NCI-H460 (cell line): Measurements from ENCODE around the gene RC3H1. TPM values are rescaled to one million over a fixed set of nuclear protein-coding genes. Genes with fewer than 3 reads are reported as not detected.
A peak's percentile ranks its signal among the peaks of the same experiment; 100 is the strongest.
"Not testable (repeated sequence)": the region's sequence is repeated elsewhere in the genome, so short reads cannot be mapped to it uniquely, and the experiment has no call there.

Source experiments
- DNase-seq: peaks from one replicate; pipeline ENCODE4 v3.0.0-alpha.2; 2016; ENCODE audit warnings: low read depth; ENCODE audit errors: extremely low read depth
- total RNA-seq: library from RNA; depleted of rRNA; stranded (reverse); fragments of >200 nt; shearing (Covaris generic); gene quantifications from 2 replicates; pipeline ENCODE4 v1.2.3, GENCODE V29; 2014

RC3H1 gene
- total RNA-seq, 1 experiment from 2014 or later, result 20.8 TPM

DNA sequence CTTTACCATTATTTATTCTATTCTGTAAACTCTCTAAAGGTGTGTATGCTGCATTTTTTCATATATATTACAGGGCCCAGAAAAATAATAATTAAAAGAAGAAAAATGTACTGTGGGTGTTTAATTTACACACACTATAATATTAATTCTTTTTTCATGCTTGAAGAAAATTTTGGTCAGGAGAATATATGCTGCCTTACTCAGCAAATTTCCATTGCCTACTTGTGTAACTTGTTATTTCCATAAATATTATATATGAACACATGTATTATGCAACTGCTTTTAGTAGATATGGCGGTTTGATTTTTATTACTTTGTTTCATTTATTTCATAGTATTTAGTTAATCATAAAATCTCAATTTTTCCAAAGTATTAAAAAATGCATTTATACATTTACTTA lies 58.7 kb downstream of the RC3H1 start:
- DNase-seq, result no peak

DNA sequence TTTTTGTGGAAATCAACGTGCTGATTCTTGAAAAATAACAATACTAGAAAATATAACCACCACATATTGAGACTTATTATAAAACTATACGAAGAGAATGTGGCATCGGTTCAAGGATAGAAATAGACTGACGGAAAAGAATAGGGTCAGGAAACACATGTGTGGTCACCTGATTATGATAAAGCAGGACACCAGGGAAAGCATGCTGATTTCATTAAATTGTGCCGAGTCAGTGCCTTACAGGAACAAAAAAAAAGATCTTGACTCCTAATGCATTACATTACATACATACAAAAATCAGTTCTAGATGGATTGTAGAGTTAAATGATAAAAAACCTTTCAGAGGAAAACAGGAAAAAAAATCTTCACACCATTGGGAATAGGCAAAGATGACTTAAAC lies 61.5 kb downstream of the RC3H1 start:
- DNase-seq, result no peak

DNA sequence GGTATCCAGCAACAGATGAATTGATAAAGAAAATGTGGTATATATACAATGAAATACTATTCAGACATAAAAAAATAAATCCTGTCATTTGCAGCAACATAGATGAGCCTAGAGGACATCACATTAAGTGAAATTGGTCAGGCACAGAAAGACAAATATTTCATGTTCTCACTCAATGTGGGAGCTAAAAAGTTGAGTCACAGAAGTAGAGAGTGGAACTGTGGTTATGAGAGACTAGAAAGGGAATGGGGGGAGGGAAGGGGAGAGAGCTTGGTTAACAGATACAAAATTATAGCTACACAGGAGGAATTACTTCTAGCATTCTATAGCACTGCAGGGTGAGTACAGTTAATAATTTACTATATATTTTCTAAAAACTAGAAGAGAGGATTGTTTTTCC lies 68.0 kb downstream of the RC3H1 start:
- no peak for DNase-seq

DNA sequence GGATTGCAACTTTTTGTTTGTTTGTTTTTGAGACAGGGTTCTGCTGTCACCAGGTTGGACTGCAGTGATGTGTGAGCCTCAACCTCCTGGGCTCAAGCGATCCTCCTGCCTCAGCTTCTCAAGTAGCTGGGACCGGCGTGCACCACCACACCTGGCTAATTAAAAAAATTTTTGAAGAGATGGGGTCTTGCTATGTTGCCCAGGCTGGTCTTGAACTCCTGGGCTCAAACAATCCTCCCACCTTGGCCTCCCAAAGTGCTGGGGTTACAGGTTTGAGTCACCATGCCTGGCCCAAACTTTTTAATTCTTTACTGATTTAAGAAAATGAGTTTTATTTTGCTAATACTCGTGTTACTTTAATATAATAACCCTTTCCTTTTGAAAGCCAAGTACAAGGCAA lies 73.6 kb downstream of the RC3H1 start:
- no peak for DNase-seq

DNA sequence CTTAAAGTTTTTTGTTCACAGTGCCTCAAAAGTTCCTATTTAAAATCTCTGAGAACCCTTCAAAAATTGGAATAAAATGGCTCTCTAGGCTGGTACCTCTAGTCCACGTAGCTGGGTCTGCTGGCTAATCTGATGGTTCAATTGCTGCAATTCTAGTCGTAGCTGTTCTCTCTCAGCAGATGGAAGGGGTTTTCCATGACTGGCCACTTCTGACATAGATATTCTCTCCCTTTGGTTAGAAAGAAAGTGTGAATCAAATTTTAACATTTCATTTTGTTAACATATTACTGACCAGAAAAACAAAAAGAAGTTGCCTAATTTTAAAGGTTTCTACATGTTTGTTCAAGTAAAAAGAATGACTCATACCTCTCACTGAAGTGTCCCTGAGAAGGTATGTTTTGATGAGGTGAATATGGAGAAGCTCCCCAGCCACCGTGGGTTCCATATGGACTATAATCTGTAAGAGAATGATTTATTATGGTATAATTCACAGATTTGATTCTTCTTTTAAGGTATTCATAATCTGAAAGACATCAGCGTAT lies 75.7 kb downstream of the RC3H1 start:
- no peak for DNase-seq

DNA sequence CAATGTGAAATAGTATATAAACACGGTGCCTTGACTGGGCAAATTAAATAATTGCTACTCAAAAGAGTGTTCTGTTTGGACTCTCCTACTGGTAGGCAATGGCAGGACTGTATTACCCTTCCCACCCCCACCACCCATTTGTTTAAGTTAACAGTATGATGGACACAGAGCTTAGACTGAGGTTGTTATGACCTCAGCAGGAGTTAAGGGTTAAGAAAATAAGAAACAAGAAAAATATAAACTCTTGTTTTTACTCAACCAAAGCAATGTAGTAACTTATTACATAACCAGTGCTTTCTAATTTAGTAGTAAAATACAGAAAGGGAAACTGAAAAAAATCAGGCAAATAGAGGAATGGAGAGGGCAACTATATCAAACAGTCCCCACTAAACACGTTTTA lies 85.1 kb downstream of the RC3H1 start:
- no peak for DNase-seq

DNA sequence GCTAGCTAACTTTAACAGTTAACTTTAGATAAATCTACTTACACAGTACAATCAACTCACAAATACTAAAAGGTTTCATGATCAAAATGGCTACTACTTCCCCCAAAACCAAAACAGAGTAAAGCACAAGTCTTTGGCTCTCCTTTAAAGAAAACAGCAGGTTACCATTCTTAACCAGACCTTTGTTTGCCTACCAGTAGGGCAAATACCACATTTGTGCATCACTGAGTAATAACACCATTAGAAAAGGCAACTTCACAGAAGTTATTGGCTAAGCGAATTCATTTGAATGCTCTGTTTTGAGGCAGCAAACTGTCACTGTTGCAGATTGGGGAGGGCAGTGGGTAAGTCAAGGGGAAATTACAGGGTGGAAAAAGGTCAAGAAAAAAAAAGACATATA lies 87.7 kb downstream of the RC3H1 start:
- DNase-seq, result no peak

DNA sequence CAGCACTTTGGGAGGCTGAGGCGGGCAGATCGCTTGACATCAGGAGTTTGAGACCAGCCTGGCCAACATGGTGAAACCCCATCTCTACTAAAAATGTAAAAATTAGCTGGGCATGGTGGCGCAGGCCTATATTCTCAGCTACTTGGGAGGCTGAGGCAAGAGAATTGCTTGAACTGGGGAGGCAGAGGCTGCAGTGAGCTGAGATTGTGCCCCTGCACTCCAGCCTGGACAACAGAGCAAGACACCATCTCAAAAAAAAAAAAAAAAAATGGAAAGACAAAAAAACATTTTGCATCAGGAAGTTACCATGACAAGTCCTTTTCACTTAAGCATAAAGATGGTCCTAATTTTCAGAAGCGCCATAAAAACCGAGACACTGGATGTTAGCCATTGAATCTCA lies 91.6 kb downstream of the RC3H1 start:
- DNase-seq, result not testable (repeated sequence)

DNA sequence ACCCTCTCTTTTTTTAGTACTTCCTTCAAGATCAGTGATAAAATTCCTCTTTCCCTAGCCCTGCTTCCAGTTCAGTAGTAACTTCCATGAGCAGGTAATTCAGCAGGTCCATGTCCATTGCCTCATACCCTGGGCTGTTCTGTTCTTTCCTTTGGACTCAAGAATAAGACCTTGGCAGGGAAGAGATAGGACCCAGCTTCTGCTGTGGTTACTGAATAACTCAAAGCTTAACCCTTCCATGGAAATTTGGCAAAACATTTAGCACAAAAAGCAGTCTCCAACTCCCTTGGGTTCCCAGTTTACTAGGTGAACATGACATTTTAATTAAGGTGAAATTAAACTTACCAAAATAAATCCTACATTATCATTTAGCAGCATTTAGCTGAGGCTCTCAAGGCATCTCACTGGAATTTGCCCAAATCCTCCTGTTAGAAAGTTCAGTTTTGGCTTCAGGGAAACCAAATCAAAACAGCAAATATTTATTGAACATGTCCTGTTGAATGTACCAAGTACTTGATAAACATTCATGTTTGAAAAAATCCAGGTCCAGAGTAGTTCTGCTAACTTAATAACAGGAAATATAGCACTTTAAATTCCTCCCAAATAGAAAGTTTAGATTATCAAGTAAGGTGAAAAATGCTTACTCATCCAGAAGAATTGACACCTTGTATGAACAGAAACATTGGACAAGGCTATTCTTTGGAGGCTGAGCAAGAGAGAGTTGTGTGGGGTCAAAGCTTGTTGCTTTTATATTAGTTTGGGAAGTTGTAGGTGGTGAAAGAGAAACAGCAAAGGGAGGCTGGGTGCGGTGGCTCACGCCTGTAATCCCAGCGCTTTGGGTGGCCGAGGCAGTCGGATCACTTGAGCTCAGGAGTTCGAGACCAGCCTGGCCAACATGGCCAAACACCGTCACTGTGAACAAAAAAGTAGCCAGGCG lies 96.6 kb downstream of the RC3H1 start:
- no peak for DNase-seq

DNA sequence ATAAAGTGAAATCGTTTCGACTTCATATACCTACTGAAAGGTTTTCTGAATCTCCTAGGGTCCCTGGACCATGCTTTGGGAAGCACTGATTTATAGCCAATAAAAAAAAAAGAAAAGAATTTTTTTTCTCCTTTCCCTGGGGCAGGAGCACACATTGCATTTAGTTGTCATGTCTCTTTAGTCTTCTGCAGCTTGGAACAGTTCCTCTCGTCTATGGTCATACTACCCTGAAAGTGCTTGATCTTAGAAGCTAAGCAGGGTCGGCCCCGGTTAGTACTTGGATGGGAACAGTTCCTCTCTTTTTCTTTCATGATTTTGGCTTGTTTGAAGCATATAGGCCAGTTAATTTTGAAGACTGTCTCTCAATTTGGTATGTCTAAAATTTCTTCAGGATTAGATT lies 101.3 kb downstream of the RC3H1 start:
- DNase-seq, result no peak

DNA sequence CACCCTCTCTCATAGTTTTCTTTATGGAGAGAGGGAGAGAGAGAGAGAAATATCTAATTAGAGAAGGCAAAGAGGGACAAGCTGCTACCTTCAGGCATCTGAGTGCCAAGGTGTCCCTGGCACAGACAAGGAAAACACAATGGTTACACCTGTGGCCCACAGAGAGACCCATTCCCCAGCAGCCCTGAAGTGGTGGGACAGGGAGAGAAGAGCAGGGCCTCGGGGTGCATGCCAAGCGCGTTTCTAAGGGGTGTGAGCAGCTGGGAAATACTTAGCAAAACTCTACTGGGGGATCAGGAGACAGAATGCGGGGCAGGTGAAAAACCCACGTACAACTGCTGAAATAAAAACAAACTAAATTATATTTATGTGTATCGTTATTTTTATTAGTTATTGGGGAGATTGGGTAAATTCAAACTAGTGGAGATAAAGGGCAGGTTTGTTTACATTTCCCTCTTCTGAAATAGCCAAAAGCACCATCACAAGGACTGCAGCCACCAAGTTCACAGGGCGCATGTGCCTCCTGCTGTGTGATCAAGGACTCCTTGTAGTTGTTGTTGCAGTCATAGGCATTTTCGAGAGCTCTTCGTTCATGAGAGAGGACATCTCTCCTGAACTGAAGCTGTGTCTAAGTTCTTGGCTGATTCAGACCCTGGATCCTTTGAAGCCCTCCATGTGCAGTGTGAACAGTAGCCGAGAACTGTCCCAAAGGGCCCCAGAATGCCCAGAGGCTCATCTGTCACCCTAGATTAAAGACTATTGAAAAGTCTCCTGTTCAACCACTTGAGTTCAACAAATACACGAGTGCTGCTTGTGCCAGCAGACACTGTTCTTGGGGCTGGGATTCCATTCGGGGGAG lies 104.3 kb downstream of the RC3H1 start:
- DNase-seq, result no peak

DNA sequence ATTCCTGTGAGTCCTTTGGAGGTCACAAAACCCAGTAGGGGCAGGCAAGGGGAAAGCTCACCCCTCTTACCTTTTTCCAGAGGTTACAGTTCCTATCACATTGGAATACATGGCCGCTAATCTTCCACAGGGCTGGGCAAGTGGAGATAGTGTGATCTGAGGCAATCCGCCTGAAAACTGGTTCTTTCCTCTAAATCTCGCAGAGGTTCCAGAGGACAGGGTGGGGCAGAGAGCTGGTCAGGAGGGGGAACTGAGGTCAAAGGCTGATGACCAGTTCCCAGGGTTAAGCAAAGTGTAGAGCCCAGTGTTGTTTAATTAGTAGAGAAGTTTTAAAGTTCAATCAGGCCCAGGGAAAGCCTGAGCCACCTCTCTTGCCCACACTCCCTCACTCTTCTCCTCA lies 105.0 kb downstream of the RC3H1 start, which contains the start of gene SERPINC1:
Gene SERPINC1, minus strand, starts transcription at position 179 of the 400 bp plus-strand sequence. Its CDS starts 68 bp downstream, at position 111.
- DNase-seq, result no peak

DNA sequence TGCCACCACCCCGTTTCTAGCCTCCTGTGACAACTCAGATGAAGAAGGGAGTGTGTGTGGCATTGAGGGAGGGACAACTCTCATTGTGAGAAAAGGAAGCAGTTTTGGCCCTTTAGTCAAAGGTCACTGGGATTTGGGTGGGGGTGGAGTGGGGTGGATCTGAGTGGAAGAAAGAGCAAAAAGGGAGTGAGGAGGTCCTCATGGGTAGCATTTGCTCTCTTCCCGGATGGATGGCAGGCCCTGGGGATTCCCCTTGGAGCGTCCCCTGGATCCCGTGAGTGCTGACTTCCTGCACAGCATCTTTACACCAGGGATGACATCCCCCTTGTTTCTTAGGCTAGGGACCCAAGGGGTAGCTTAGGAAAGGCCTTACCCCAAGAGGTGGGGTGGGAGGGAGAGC lies 105.5 kb downstream of the RC3H1 start:
- no peak for DNase-seq

DNA sequence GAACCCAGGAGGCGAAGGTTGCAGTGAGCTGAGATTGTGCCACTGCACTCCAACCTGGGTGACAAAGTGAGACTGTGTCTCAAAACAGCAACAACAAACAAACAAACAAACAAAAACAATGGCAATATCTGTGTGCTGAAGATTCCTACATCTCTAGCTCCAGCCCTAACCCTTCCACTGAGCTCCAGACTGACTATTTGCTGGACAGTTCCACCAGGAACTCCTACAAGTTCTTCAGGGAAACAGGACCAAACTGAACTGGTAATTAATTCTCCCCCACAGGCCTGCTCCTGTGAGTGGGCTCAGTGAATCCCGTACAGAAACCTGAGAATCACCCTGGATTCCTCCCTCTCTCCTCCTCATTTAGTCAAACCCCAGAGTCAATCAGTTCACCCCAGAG lies 106.6 kb downstream of the RC3H1 start:
- no peak for DNase-seq

DNA sequence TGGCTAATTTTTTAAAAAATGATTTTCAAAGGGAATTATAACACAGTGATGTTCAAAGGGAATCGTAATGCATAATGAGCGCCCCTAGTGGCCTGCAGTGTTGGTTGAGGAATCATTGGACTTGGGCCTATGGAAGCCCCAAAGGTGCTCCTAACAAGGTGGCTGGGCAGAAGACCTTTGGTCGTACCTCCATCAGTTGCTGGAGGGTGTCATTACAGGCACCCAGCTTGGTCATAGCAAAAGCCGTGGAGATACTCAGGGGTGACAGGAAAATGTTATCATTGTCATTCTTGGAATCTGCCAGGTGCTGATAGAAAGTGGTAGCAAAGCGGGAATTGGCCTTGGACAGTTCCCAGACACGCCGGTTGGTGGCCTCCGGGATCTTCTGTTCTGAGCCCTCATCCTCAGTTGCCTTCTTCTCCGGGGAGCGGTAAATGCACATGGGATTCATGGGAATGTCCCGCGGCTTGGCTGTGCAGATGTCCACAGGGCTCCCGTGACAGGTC lies 107.7 kb downstream of the RC3H1 start:
- DNase-seq, result peak; percentile 58

DNA sequence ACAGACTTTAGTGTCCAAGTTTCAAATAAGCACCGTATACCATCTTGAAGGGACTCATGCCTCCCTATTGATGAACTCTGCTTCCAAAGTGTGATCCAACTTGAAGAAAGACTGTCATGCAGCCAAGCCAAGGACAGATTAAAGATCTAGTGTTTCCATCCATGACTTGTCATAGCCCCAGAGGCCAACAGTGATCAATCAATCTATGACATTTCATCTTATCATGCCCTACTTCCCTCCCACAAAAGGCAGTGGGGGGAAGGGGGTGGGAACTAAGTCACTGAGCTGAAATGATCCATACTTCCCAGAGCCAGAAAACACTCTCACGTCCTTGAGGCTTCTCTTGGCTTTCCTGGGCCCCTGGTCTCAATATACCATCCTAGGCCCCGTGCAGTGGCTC lies 109.0 kb downstream of the RC3H1 start:
- no peak for DNase-seq

DNA sequence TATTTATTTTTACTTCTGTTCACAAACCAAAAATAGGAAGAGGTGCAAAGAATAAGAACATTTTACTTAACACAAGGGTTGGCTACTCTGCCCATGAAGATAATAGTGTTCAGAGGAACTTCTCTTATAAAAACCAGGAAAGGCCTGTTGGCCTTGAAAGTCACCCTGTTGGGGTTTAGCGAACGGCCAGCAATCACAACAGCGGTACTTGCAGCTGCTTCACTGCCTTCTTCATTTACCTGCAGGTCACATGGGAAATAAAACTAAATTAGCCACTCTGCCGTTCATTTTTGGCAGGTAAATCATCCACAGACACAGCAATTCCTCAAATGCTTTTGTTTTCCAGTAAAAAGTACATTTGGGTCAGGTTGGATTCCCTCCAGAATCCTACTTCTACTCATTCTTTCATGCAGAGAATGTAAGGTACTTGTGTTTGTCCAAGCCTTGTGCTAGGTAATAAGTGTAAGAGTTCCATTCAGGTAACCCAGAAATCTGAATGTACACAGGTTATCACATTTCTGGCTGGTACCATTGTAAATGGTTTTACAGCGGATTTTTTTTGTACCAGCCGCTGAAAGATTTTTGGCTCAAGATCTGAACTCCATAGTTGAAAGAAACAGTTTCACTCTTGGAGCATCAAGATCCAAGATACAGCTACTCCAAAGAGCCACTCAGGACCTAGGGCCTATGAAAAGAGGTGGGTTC lies 118.2 kb downstream of the RC3H1 start:
- DNase-seq, result no peak

DNA sequence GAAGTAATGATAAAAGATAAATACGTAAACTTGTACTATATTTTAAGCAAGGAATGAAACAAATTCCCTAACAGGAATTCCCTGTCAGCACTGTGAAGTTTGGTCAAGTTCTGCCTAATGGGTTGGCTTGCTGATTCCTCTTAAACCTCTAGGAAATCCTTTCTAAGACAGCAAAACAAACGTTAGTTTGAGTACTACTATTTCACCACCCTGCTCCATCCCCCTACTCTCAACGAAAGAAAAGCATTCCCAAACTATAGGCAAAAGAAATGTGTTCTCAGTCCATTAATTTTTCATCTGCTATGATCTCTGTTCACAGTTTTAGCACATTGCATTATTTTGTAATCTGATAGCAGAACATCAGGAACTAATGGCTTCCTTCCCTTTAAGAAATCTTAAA lies 121.2 kb downstream of the RC3H1 start:
- no peak for DNase-seq

DNA sequence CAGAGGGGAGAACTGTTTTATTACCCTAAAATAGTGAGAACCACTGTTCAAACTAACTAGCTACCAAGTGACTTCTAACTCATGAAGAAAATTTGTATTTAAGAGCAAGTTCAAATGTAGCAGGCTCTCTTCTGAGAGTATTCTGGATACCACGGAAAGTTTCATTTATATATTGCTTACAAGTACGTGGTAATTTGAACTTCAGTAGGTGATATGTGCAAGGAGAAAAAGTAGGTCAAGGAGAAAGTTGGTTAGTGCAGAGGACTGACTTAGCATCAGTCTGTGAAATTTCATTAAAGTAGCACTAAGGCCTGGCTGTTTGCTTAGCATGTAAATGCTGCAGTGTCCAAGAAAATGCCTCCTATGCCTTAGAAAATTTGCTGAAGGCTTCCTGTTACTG lies 121.7 kb downstream of the RC3H1 start:
- DNase-seq, result no peak

DNA sequence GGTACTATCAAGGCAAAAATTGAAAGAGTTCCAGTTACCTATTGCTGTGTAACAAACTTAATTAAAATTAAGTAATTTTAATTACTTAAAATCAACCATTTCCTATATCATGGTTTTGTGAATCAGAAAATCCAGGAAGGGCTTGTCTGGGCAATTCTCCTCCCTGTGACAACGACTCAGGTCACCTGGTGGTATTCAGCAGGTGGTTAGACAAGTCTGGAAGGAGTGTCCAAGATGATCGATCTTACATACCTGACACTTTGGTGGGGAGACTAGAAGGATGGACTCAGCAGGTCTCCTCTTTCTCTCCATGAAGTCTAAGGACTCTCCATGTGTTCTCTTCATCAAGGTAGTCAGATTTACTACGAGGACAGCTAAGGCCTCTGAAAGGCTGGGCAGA lies 128.0 kb downstream of the RC3H1 start:
- no peak for DNase-seq

DNA sequence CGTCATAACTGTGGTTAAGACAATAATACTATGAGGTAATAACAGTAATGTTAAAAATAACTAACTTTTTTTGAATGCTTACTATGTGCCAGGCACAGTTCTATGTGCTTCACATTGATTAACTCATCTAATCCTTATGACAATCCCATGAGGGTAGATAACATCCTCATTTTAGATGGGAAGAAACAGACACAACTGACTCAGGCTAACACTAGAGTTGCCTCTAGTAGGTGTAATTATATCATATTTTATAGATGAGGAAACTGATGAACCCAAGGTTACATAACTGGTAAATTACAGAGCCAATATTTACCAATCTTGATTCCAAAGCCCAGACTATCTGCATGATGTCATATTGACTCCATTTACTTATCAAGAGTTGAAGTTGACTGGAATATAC lies 128.5 kb downstream of the RC3H1 start:
- DNase-seq, result no peak
